Upper lobe of left lung (tissue), 4 donors: ENCODE results near the gene HES7.

Experiments
- CTCF ChIP-seq, 6 experiments: fragments of 450-650 bp in 4 of 6; fragments of 200-600 bp in 2 of 6; sonication (generic) in 2 of 6; IDR thresholded peaks; one replicate each; pipeline ENCODE4 v1.5.1; 2016 to 2019; ENCODE audit warnings: antibody characterized with exemption in 6 of 6
- POLR2AphosphoS5 ChIP-seq, 2 donors: sonication (generic); formaldehyde crosslinking; IDR thresholded peaks; one replicate each; pipeline ENCODE4 v1.5.1; 2017; ENCODE audit warnings: antibody characterized with exemption in 2 of 2

GRCh38 chr17:8147805-8148404, 24.0 kb upstream of the HES7 start:
- no peak for TF ChIP-seq POLR2AphosphoS5 (IDR thresholded peaks at IDR 0.05)
- no peak for TF ChIP-seq CTCF (IDR thresholded peaks at IDR 0.05)
